Endothelial cell of umbilical vein (primary cell): ENCODE measurements around the gene GDF2. TPM values are rescaled to one million over a fixed set of nuclear protein-coding genes. Genes with fewer than 3 reads are reported as not detected.

Experiments used
- BruUV-seq: library from RNA; stranded (reverse); fragments of 400-500 nt; replicated peaks from 2 replicates; lab custom pipeline; 2021; lab: Mats Ljungman, UMichigan
- CTCF ChIA-PET: fragments of 300-600, 350-600 bp; sonication (Branson Sonifier 250); formaldehyde crosslinking; loops from one replicate; lab custom pipeline; 2021; ENCODE audit warnings: antibody characterized with exemption, inconsistent platforms; lab: Charles Lee
- POLR2A ChIA-PET: fragments of 300-600, 350-600 bp; sonication (Branson Sonifier 250); formaldehyde crosslinking; loops from one replicate; lab custom pipeline; 2021; ENCODE audit warnings: antibody characterized with exemption, inconsistent platforms; lab: Charles Lee
- DNase-seq: peaks from one replicate; pipeline ENCODE4 v3.0.0-alpha.2; 2011; ENCODE audit warnings: low read depth, low spot score
- FAIRE-seq: peaks from 2 replicates; lab custom pipeline; 2011; peaks lifted over from hg19 to GRCh38; lab: Jason Lieb, UNC
- H2AFZ ChIP-seq: 2 replicates; pipeline ENCODE4 v1.6.0; 2012; ENCODE audit warnings: low read depth, low read length, control low read depth, inconsistent platforms
- H3K27ac ChIP-seq: 2 replicates; pipeline ENCODE4 v1.5.1; 2011; ENCODE audit warnings: low read depth, mild to moderate bottlenecking, control low read depth, low read length, moderate library complexity; ENCODE audit not compliant: insufficient read depth
- H3K27me3 ChIP-seq, 2 experiments: 2 replicates each; pipeline versions ENCODE4 v1.6.0 to v1.6.1; 2011; ENCODE audit warnings: low read length in 2 of 2, mixed read lengths in 1 of 2; ENCODE audit not compliant: control insufficient read depth in 2 of 2, insufficient read depth in 2 of 2
- H3K36me3 ChIP-seq, 2 experiments: 2 replicates in 1 of 2; 3 replicates in 1 of 2; pipeline ENCODE4 v1.5.1; 2011; ENCODE audit warnings: low read length in 2 of 2, mild to moderate bottlenecking in 1 of 2, moderate library complexity in 1 of 2; ENCODE audit not compliant: control insufficient read depth in 2 of 2, insufficient read depth in 2 of 2; ENCODE audit errors: extremely low read depth in 1 of 2
- H3K4me1 ChIP-seq: 3 replicates; pipeline ENCODE4 v1.5.1; 2011; ENCODE audit warnings: mild to moderate bottlenecking, low read length; ENCODE audit not compliant: control insufficient read depth, insufficient read depth; ENCODE audit errors: extremely low read depth
- H3K4me2 ChIP-seq: 2 replicates; pipeline ENCODE4 v1.6.1; 2011; ENCODE audit warnings: low read length, control low read depth, mixed read lengths; ENCODE audit not compliant: insufficient read depth
- H3K4me3 ChIP-seq, 3 experiments: fragments of 200-600 bp in 1 of 3; sonication (generic), shearing (Covaris generic) in 1 of 3; replicated peaks in 1 of 3; 2 replicates each; pipeline ENCODE4 v1.5.1; 2011 to 2016; ENCODE audit warnings: control low read depth in 3 of 3, low read length in 3 of 3, mild to moderate bottlenecking in 2 of 3, inconsistent platforms in 1 of 3, low read depth in 1 of 3, moderate library complexity in 1 of 3; ENCODE audit not compliant: insufficient read depth in 1 of 3
- H3K79me2 ChIP-seq: 2 replicates; pipeline ENCODE4 v1.6.0; 2012; ENCODE audit warnings: low read length, inconsistent platforms; ENCODE audit not compliant: control insufficient read depth, insufficient read depth
- H3K9ac ChIP-seq: replicated peaks from 2 replicates; pipeline ENCODE3; 2011; ENCODE audit warnings: low read length, control low read depth; ENCODE audit not compliant: insufficient read depth; ENCODE audit errors: extremely low read depth
- H3K9me1 ChIP-seq: replicated peaks from 3 replicates; pipeline ENCODE4 v1.6.0; 2011; ENCODE audit warnings: mild to moderate bottlenecking, low read length; ENCODE audit not compliant: control insufficient read depth, insufficient read depth; ENCODE audit errors: extremely low read depth
- H3K9me3 ChIP-seq: replicated peaks from 2 replicates; pipeline ENCODE4 v1.5.1; 2012; ENCODE audit warnings: low read length, inconsistent platforms; ENCODE audit not compliant: control insufficient read depth, insufficient read depth
- H4K20me1 ChIP-seq: replicated peaks from 2 replicates; pipeline ENCODE3; 2011; ENCODE audit warnings: mild to moderate bottlenecking, low read length; ENCODE audit not compliant: control insufficient read depth, insufficient read depth; ENCODE audit errors: extremely low read depth
- CTCF ChIP-seq, 2 donors: IDR thresholded peaks; 1 replicate in 1 of 2; 2 replicates in 1 of 2; pipeline ENCODE4 v1.5.1; 2011; ENCODE audit warnings: low read length in 2 of 2, mild to moderate bottlenecking in 2 of 2, moderate library complexity in 2 of 2, control low read depth in 1 of 2, inconsistent platforms in 1 of 2, low read depth in 1 of 2; ENCODE audit not compliant: insufficient read depth in 1 of 2; ENCODE audit errors: extremely low read depth in 1 of 2
- EZH2 ChIP-seq: IDR thresholded peaks from 2 replicates; pipeline ENCODE4 v1.6.1; 2012; ENCODE audit warnings: borderline replicate concordance, low read depth, mild to moderate bottlenecking, moderate library complexity, low read length, inconsistent platforms; ENCODE audit not compliant: severe bottlenecking
- FOS ChIP-seq: IDR thresholded peaks from 2 replicates; pipeline ENCODE4 v1.6.1; 2011; ENCODE audit warnings: mild to moderate bottlenecking, low read length, moderate library complexity, borderline replicate concordance; ENCODE audit not compliant: insufficient read depth
- GATA2 ChIP-seq: IDR thresholded peaks from 2 replicates; pipeline ENCODE4 v1.7.0; 2011; ENCODE audit warnings: low read depth, mild to moderate bottlenecking, moderate library complexity, mixed read lengths, low read length; ENCODE audit not compliant: insufficient read length, insufficient read depth
- JUN ChIP-seq: IDR thresholded peaks from 2 replicates; pipeline ENCODE4 v1.6.1; 2011; ENCODE audit warnings: borderline replicate concordance, low read depth; ENCODE audit not compliant: insufficient read length, insufficient read depth
- MAX ChIP-seq: IDR thresholded peaks from 2 replicates; pipeline ENCODE4 v1.6.1; 2011; ENCODE audit not compliant: insufficient read depth, insufficient read length
- MYC ChIP-seq: IDR thresholded peaks from one replicate; pipeline ENCODE4 v1.6.1; 2011; ENCODE audit warnings: mild to moderate bottlenecking, low read depth, low read length
- POLR2A ChIP-seq: IDR thresholded peaks from 2 replicates; pipeline ENCODE4 v1.6.1; 2012; ENCODE audit warnings: low read depth, mild to moderate bottlenecking, control low read depth, low read length
- POLR2AphosphoS5 ChIP-seq: IDR thresholded peaks from 2 replicates; pipeline ENCODE4 v1.6.1; 2012; ENCODE audit warnings: low read depth, mild to moderate bottlenecking, control low read depth, low read length, moderate library complexity; ENCODE audit not compliant: insufficient read depth
- dilution Hi-C: fragments of 300-500 bp; cut with MboI; formaldehyde crosslinking; loops from one replicate; pipeline ENCODE4 v1.15.0; 2019; ENCODE audit warnings: low sequenced_read_pairs; ENCODE audit not compliant: extremely low pct_ligation_motif_present
- intact Hi-C: fragments of 100-400 bp; cut with micrococcal nuclease; formaldehyde crosslinking; loops from one replicate; pipeline ENCODE4 v1.10.0; 2022
- polyA plus RNA-seq, 4 experiments: library from polyadenylated mRNA; depleted of rRNA in 3 of 4; stranded (reverse) in 3 of 4; unstranded in 1 of 4; fragments of >200 nt; gene quantifications; 2 replicates each; pipeline versions ENCODE4 v1.2.1 to v1.2.3, GENCODE V29; 2011 to 2012; ENCODE audit warnings: missing spikeins in 1 of 4
- total RNA-seq: library from RNA; stranded (reverse); gene quantifications from 2 replicates; pipeline ENCODE4 v1.2.3, GENCODE V29; 2021

The GDF2 gene
- total and polyA plus RNA-seq, 2 donors (not counting 3 experiments of a cell fraction or from before 2014, with no cell fraction given) = not detected

DNA sequence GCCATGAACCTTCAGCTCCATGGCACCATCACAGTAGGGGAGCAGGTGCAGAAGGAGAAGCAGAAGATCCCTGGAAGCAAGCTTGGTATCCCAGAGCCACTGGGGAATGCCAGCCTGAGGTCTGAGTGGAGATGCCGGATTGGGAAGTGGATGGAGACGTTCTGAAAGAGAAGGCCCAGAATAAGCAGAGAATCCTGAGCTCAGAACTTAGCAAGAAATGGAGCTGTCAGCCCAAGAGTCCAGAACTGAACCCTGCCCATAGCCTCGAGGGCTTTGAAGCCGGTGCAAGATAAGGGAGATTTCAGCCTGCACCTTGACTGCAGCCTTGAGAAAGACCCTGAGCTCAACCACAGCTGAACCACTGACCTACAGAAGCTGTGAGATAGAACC lies 36.1 kb upstream of the GDF2 start:
- dilution Hi-C loops = no loop called here
- ChIA-PET CTCF (no interaction called here), POLR2A (no interaction called here)

More for the DNA sequence above, 36.1 kb upstream of the GDF2 start:
- Histone ChIP-seq H3K9me3 (no peaks in the 10 kb centered on the region), H3K4me2 (no peak overlapping the region), H3K27me3 (no peaks in the 10 kb centered on the region), H3K79me2 (no peaks in the 10 kb centered on the region), H4K20me1 (no peaks in the 10 kb centered on the region), H3K27ac (no peak overlapping the region), H3K36me3 (no peaks in the 10 kb centered on the region), H2AFZ (no peak overlapping the region), H3K9me1 (no peaks in the 10 kb centered on the region), H3K4me1 (no peaks in the 10 kb centered on the region), H3K4me3 (no peak overlapping the region), H3K9ac (no peak overlapping the region)
- DNase-seq = no peak
- intact Hi-C loops = no loop called here
- TF ChIP-seq POLR2A = no peak
- TF ChIP-seq POLR2AphosphoS5 = no peak
- TF ChIP-seq EZH2 = no peak
- no peak for TF ChIP-seq GATA2
- TF ChIP-seq MAX = no peak
- TF ChIP-seq MYC = no peak
- TF ChIP-seq CTCF (IDR thresholded peaks at IDR 0.05; ENCODE audit: extremely low read depth in 1 of 2, insufficient read depth in 1 of 2, low read depth in 1 of 2, low read length in 2 of 2) = no peak
- no peak for TF ChIP-seq JUN
- no peak for TF ChIP-seq FOS
- no peak for FAIRE-seq
- BruUV-seq = no TSS peak
